GM21737 (cell line): ENCODE results near the gene DLX3.

ENCODE experiments used
- ATAC-seq: cut with Tn5 transposase; IDR thresholded peaks from one replicate; pipeline ENCODE4 v1.9.1; 2021; ENCODE audit warnings: mild to moderate bottlenecking, moderate library complexity; ENCODE audit not compliant: unreplicated experiment

The DLX3 gene

DNA sequence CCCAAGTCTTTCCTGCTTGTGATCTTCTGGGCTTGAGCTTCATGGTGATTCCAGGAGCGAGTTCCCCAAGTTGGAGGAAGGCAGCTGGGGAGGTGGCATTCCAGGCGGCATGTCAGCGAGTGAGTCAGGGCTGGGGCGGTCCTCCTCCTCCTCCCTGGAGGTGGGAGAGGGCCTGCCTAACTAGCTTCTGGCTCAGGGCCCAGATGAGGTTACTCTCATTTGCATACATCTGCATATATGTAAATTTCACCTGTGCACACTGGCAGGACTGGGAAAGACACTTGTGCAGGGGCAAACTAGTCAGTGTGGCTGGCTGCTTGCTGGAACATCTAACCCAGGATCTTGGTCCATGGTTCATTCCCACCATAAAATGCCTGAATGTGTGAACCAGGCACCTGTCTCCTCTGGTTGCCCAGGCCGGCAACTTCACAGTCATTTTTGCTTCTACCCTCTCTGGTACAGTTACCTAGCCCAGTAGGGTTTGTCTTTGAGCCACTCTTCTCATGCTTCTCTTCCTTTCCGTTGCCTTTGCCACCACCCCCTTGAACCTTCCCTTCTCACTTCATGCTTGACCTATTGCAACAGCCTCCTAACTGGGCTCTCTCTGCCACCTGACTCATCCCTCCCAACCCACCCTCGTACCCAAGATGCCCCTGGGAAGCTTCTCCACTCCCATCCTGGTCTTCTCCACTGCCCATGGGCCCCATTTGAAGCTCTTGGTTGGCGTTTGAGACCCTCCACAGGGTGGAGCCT is 35.7 kb downstream of the DLX3 start:
- ATAC-seq = no peak

DNA sequence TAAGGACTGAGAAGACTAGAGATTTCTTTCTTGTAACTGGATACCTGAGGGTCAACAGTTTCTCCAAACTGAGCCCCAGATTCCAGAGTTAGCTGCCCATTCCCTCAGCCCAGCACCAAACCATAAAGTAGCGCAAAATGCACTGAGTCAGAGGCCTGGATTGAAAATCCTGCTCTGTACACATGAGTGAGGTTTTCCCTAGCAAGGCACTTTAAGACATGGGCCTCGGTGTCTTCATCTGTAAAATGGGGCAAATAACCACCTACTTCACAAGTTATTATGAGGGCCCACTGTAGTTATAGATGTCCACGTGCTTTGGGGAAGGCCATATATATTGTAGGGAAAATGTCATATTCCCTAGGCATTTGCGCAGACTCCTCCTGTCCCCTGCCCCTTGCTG is 36.3 kb downstream of the DLX3 start:
- ATAC-seq = no peak

DNA sequence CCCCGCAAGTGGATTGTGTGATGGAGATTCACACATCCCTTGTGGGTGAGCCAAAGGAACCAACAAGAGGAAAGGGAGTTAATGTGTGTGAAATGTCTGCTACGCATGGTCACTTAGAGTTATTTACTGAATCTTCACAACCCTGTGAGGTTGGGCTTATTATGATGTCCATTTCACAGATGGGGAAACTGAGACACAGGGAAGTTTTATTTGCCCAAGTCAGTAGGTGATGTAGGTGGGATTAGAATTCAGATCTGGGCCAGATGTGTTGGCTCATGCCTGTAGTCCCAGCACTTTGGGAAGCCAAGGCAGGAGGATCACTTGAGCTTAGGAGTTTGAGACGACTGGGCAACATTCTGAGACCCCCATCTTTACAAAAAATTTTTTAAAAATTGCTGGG is 37.7 kb downstream of the DLX3 start:
- ATAC-seq = no peak

DNA sequence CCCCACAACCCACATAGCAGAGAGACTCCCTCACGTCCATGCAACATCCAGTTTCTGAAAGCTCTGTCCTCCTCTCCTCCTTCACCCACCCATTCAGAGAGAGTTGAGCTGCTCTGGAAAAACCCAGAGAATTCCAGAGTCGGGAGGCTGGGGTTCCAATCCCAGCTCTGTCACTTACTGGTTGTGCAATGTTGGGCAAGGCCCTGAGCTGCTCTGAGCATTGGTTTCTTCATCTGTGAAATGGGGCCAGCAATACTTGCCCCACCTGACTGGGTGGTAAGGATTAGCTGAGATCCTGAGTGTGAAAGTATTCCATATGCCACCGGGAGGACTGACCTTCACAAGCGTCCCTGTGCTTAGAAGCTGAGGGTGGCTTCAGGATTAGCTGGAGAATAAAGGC is 38.2 kb downstream of the DLX3 start:
- ATAC-seq = no peak

DNA sequence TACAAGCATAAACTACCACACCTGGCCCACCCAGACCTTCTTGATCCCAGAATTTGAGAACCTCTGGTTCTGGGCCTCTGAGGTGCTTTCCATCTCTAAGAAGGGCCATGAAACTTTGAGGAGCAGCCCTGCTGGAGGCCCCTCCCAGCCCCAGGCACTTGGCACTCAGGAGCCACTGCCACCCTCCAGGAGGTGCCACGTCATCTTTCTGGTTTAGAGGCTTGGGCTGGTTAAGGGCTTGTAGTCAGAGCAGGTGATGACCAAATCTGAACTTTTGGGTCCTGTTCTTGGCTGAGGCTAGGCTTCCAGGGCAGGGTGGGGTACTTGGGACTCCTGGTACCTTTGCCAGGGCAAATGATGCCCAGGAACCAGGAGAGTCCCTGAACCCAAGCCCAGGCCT is 39.9 kb downstream of the DLX3 start:
- no peak for ATAC-seq

DNA sequence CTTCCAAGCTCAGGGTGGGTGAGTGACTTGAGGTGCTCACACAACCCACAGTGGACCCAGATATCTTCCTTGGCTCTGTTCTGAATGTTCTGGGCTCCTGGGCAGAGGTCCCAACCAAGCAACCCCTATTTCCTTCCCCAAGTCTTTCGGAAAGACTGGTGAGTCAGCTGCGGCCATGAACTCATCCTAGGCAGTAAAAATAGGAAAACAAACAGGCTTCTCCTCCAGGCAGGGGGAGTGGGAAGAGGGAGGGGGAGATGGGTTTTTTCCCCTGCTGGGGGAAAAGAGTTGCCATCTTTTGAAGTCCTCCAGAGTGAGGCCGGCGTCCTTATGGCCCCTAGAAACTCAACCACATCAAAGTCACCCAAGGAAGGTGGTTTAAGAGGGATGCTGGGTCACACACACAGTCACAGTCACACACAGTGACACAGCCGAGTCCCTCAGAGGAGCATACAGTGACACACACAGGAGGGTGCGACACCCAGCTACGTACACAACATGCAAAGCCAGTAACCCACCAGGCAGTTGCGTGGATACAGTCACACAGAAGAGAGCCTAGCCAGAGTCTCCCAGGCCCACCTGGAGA is 42.0 kb downstream of the DLX3 start:
- ATAC-seq = no peak

DNA sequence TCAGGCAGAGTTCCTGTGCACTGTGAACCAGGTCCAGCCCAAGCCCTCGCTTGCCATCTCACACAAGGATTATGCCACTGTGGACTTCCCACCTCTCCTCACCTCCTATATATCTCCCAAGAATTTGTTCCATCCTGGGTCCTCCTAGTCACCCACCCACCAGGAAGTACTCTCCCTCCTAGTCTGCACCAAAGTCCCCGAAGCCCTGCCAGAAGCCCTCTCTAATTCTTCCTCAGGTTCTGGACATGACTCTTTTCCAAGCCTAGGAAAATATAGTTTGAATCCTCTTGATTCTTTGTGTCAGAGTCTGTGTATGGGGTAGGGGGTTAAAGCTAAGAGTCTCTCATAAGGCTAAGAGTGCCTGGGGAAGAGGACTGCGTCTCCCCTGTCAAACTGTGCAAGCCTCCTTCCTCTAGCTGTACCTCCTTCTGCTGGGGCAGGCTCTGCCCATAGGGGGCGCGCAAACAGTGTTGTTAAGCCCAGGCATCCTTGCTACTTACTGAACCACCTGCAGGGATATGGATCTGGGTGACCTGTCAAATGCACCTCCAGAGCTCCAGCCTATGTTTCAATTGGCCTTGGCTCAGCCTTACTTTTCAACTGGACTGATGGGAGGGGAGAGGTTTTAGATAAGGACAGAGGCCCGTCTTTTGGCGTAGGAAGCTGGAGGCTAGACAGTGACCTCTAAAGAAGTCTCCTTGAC is 42.7 kb downstream of the DLX3 start:
- no peak for ATAC-seq

DNA sequence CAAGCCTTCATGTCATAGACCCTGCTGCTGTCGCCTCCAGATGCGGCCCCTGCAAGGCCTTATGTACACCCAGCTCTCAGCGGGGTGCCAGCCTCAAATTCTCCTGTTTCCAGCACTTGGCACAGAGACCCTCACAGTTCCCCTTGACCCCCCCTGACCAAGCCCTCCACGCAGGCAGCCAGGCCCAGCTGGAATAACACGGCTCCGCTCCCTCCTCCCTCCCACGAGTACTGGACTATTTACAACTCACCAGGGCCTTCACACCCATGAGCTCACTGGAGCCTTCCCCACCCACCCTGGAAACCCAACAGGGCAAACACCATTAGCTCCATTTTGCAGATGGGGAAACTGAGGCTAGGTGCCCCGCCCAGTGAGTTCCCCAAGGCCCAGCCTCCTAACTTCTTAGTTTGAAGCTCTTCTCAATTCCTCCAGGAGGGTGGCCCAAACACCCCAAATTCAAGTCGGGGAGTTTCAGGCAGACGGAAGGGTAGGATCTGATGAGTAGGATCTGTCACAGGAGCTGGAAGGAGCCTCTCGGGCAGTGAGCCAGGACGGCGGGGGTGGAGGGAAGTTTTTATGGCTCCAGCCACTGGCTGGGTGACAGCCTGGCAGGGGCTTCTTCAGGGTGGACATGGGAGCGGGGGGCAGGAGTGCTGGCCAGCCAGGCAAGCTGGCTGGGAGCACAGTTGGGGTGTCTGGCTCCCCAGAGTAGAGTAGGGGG is 43.5 kb downstream of the DLX3 start:
- ATAC-seq = no peak

DNA sequence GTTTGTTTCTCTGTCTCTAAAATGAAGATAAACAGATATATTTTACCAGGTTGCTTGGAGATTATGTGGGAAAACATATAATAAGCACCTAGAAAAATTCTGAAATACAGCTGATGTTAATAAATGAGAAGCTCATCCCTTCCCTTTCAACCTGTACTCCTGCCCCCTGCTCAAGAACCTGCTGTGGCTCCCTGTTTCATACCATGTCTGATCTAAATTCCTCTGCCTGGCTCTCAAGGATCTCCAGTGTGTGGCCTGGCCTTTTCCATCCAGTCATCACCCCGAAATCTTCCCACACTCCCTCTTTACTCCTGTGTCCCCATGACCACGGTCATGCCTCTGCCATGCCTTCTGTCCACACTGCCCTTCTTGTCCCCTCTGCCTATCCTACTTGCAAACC is 45.4 kb downstream of the DLX3 start:
- no peak for ATAC-seq

DNA sequence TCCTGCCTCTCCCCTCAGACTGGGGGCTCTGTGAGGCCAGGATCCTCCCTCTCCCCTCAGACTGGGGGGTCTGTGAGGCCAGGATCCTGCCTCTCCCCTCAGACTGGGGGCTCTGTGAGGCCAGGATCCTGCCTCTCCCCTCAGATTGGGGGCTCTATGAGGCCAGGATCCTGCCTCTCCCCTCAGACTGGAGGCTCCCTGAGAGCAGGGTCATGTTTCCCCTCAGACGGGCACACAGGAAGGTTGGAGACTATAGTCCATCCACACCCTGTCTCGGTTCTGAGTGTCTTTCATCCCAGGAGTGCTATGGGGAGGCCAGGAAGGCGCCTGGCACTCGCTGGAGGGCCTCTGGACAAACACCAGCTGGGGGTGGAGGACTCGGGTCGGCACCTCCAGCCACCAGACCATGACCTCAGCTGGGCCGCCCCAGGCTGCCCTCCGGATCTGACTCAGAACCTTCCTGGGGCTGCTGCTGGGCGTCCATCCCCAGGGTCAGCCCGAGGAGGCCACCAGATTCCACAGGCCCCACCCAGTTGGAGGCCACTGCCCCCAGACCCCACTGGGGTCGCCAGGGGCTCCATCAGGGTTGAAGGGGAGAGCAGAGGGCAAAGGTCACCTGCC is 48.0 kb downstream of the DLX3 start:
- ATAC-seq = no peak

DNA sequence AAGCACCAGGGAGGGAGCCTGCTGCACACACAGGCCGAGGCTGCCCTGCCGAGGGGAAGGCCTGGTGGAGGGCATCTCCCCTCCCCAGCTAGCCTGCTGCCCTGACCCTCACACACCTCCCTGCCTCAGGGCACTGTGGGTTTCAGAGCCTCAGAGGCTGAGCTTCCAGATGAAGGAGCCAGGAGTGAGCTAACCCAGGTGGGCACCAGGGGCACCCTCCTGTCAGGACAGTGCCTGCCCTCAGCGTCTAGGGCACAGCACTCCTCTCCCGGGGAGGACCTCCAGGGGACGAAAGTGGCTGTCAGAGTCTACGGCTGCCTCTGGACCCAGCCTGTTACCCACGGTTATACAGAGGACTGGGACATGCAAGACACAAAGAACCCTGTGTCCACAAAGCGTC is 48.8 kb downstream of the DLX3 start:
- ATAC-seq = no peak

DNA sequence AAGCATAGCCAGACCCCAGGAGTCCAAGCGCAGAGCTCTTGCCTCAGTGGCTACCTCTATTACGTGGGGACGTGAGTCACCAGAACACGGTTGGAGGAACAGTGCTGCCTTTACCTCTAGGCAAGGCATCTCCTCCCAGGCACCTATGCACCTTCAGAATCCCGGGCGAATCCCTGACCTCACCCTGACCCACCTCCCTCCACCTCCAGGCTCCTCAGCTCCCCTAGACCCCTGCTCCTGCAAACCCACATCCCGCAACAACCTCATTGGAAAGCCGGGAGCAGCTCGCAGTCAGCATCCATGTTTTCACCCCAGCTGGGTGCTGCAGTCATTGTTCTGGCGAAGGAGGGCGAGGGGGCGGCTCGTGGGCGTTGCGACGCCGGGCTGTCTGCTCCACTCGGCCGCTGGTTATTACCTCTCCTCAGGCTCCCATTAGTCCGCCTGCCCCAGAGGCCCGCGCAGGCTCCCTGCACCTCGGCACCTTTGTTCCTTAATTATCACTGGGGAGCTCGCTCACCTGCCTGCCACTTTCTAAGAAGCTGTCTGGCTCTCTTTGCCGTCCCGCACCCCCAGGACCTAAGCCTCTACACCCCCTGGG is 50.7 kb downstream of the DLX3 start:
- no peak for ATAC-seq

DNA sequence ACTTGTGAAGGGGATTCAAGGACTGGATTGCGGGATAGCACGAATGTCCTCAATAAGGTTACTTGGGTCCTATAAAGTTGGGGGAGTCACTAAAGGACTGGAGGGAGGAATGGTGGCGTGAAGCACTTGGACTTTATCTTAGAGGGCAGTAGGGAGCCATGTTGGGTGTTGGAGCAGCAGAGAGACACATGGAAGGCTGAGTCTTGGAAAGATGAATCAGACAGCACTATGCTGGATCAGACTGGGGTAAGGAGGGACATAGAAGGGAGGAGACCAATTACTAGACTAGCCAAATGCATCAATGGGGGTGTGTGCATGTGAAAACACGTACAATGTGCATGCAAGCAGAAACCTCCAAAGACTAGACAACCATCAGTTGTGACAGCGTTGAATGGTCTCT is 52.1 kb downstream of the DLX3 start:
- no peak for ATAC-seq

DNA sequence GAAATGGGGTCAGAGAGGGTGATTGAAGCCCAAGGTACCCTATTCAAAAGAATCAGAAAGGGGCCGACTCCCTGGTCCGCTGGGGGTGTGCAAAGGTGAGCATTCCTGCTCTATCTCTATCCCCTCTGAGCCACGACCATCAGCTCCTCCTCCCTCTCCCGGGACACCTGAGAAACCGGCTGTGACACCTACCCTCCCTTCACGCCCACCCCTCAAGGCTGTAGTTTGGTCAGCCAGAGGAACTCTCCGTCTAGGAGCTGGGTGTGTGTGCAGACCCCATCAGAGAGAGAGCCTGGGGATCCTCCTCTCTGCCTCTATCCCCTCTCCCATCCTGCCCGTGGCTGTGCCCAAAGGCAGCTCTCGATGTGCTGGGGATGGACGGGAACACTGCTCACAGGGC is 53.6 kb downstream of the DLX3 start:
- no peak for ATAC-seq
